Renal cortex interstitium (tissue), 11 donors: Measurements from ENCODE around the gene STK11IP. TPM values are rescaled to one million over a fixed set of nuclear protein-coding genes. Genes with fewer than 3 reads are reported as not detected.
A peak's percentile ranks its signal among the peaks of the same experiment; 100 is the strongest.
"Not testable (repeated sequence)": the region's sequence is repeated elsewhere in the genome, so short reads cannot be mapped to it uniquely, and the experiment has no call there.

Source experiments
- DNase-seq, 11 donors: peaks; one replicate each; pipeline ENCODE4 v3.0.0-alpha.2; 2013; ENCODE audit warnings: low read depth in 9 of 11, low spot score in 4 of 11; ENCODE audit errors: extremely low read depth in 1 of 11
- polyA plus RNA-seq, 3 donors: library from polyadenylated mRNA; unstranded; fragments of 120-200 nt; gene quantifications; one replicate each; pipeline ENCODE4 v1.2.1, GENCODE V29; 2013; ENCODE audit not compliant: insufficient read length in 3 of 3

STK11IP gene
- polyA plus RNA-seq, 3 donors: 24.0 to 33.9 (median 26.7) TPM

GRCh38 chr2:219638948-219639755, 41.5 kb downstream of the STK11IP start:
- DNase-seq: no peak

- no peak for DNase-seq
These were observed 43.9 kb downstream of the STK11IP start for GRCh38 chr2:219641390-219642068.

GRCh38 chr2:219642069-219642454, 44.4 kb downstream of the STK11IP start:
- DNase-seq: no peak

- DNase-seq: peak; percentile 84 to 95 (median 90)
These were observed 44.9 kb downstream of the STK11IP start for GRCh38 chr2:219642465-219643083.

- no peak for DNase-seq
These were observed 45.4 kb downstream of the STK11IP start for GRCh38 chr2:219643084-219643473.

- DNase-seq: no peak
These were observed 46.2 kb downstream of the STK11IP start for GRCh38 chr2:219643788-219644398.

GRCh38 chr2:219644801-219645480, 47.3 kb downstream of the STK11IP start:
- DNase-seq: no peak

GRCh38 chr2:219645631-219646527, 48.2 kb downstream of the STK11IP start:
- no peak for DNase-seq

GRCh38 chr2:219648176-219648575, 50.5 kb downstream of the STK11IP start:
- DNase-seq: no peak

GRCh38 chr2:219648963-219649362, 51.3 kb downstream of the STK11IP start:
- no peak for DNase-seq

GRCh38 chr2:219650426-219651248, 53.0 kb downstream of the STK11IP start:
- no peak for DNase-seq

- not testable (repeated sequence) for DNase-seq
These were observed 54.0 kb downstream of the STK11IP start for GRCh38 chr2:219651656-219652055.

GRCh38 chr2:219656526-219656925, 58.9 kb downstream of the STK11IP start:
- peak in 1 of 11 donors; percentile 36 for DNase-seq

- no peak for DNase-seq
These were observed 60.7 kb downstream of the STK11IP start for GRCh38 chr2:219658196-219658846.

- no peak for DNase-seq
These were observed 61.2 kb downstream of the STK11IP start for GRCh38 chr2:219658874-219659273.

GRCh38 chr2:219661197-219661954, 63.7 kb downstream of the STK11IP start:
- no peak for DNase-seq
